ENCODE measurements around the gene KCND2.

GRCh38 chr7:120421151-120421651 lies 148.2 kb downstream of the KCND2 start:
- TF ChIP-seq CEBPB (IDR thresholded peaks at IDR 0.05; ENCODE audit: low read depth, low read length) (no peak), CTCF (IDR thresholded peaks at IDR 0.05; ENCODE audit: control extremely low read depth in 1 of 3, insufficient read depth in 1 of 3, low read depth in 1 of 3, low read length in 3 of 3) (no peak), TBP (IDR thresholded peaks at IDR 0.05; ENCODE audit: low read depth, low read length) (no peak), KDM1A (IDR thresholded peaks at IDR 0.05; ENCODE audit: borderline replicate concordance, low read length) (no peak), POLR2AphosphoS5 (IDR thresholded peaks at IDR 0.05; ENCODE audit: low read depth, low read length) (no peak), SRF (IDR thresholded peaks at IDR 0.05; ENCODE audit: low read depth, low read length) (no peak), CBX5 (IDR thresholded peaks at IDR 0.05; ENCODE audit: low read depth, low read length) (no peak), POLR2A (IDR thresholded peaks at IDR 0.05; ENCODE audit: control extremely low read depth in 1 of 2, low read depth in 2 of 2, low read length in 2 of 2) (no peak), ZNF274 (IDR thresholded peaks at IDR 0.05; ENCODE audit: borderline replicate concordance, extremely low read depth, low read length) (no peak), YY1 (IDR thresholded peaks at IDR 0.05; ENCODE audit: low read depth, low read length) (no peak)
- TF ChIP-seq, protein P1, sequence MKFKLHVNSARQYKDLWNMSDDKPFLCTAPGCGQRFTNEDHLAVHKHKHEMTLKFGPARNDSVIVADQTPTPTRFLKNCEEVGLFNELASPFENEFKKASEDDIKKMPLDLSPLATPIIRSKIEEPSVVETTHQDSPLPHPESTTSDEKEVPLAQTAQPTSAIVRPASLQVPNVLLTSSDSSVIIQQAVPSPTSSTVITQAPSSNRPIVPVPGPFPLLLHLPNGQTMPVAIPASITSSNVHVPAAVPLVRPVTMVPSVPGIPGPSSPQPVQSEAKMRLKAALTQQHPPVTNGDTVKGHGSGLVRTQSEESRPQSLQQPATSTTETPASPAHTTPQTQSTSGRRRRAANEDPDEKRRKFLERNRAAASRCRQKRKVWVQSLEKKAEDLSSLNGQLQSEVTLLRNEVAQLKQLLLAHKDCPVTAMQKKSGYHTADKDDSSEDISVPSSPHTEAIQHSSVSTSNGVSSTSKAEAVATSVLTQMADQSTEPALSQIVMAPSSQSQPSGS (IDR thresholded peaks at IDR 0.05; ENCODE audit: low read length), result no peak
- TF ChIP-seq, protein P2, sequence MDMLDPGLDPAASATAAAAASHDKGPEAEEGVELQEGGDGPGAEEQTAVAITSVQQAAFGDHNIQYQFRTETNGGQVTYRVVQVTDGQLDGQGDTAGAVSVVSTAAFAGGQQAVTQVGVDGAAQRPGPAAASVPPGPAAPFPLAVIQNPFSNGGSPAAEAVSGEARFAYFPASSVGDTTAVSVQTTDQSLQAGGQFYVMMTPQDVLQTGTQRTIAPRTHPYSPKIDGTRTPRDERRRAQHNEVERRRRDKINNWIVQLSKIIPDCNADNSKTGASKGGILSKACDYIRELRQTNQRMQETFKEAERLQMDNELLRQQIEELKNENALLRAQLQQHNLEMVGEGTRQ (IDR thresholded peaks at IDR 0.05; ENCODE audit: low read length), result no peak
